Ovary (tissue), 3 donors: Measurements from ENCODE around the gene PLEKHA6.

Experiments used
- CTCF ChIP-seq, 3 donors: fragments of 450-650 bp in 2 of 3; fragments of 200-600 bp in 1 of 3; IDR thresholded peaks; one replicate each; pipeline versions ENCODE4 v1.5.1 to v1.8.0; 2016 to 2022; ENCODE audit warnings: antibody characterized with exemption in 3 of 3, mild to moderate bottlenecking in 1 of 3
- EP300 ChIP-seq: sonication (generic); formaldehyde crosslinking; IDR thresholded peaks from one replicate; pipeline ENCODE4 v1.6.1; 2017; ENCODE audit warnings: antibody characterized with exemption
- donor health status: DM: no; HTN: no; CAD: no.

DNA sequence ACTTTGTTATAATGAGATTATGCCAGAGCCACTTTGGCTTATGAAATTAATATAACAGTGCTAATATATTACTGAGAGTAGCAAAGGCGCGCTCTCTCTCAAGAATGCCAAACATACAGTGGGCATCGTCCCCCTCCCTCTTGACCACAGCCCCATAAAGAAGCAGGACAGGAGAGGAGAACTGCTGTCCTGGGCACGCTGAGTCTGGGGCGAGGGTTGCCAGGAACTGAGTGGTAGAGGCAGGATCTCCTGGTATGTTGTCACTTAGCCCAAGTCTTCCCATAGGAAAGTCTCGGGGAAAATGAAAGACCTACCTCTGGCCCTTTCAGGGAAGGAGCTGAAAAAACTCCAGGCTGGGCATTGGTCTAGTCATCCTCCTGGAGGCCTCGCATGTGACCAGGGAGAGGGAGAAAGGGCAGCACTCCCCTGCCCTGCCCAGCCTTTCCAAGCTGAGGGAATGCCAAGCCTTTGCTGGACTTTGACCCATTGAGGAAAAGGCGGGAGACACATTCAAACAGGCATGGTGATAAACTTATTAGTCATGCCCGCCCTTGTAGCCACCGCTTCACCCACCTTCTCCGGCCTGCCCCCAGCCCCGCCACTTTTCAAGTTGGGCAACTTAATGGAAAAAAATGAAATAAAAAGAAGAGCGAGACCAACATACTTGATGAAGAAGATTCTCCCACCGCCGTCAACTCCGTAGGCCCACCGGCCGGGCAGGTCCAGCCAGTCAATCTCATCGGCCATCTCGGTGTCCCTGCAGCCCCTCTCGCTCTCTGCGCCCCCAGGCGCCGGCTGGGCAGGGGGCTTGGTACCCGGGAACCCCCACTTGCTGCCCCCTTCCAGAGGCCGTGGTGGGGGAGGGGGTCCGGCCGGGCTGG lies 17.4 kb upstream of the PLEKHA6 start:
- TF ChIP-seq EP300 (no peak), CTCF (IDR thresholded peaks at IDR 0.05) (no peak)
